Endodermal cell (in vitro differentiated cells): ENCODE results near the gene PANK2. TPM values are rescaled to one million over a fixed set of nuclear protein-coding genes. Genes with fewer than 3 reads are reported as not detected.

Experiments
- DNase-seq: peaks from one replicate; pipeline ENCODE4 v3.0.0-alpha.2; 2017
- H3K27ac ChIP-seq: 2 replicates; pipeline ENCODE4 v1.5.1; 2013; ENCODE audit warnings: mild to moderate bottlenecking, low read depth, low read length, moderate library complexity
- H3K27me3 ChIP-seq: 2 replicates; pipeline ENCODE4 v1.6.1; 2013; ENCODE audit warnings: mild to moderate bottlenecking, low read length, moderate library complexity; ENCODE audit not compliant: insufficient read depth, control insufficient read depth, poor library complexity, severe bottlenecking
- H3K36me3 ChIP-seq: 2 replicates; pipeline ENCODE4 v1.7.0; 2013; ENCODE audit warnings: mild to moderate bottlenecking, low read length, moderate library complexity; ENCODE audit not compliant: control insufficient read depth, insufficient read depth
- H3K4me1 ChIP-seq: one replicate; pipeline ENCODE4 v1.7.0; 2013; ENCODE audit warnings: low read length; ENCODE audit not compliant: control insufficient read depth, insufficient read depth
- H3K4me3 ChIP-seq: 2 replicates; pipeline ENCODE4 v1.5.1; 2013; ENCODE audit warnings: mild to moderate bottlenecking, low read length, moderate library complexity
- H3K9ac ChIP-seq: 2 replicates; pipeline ENCODE4 v1.6.1; 2013; ENCODE audit warnings: mild to moderate bottlenecking, low read length, moderate library complexity; ENCODE audit not compliant: poor library complexity, severe bottlenecking; ENCODE audit errors: extremely low read depth
- H3K9me3 ChIP-seq: 2 replicates; pipeline ENCODE4 v1.6.1; 2013; ENCODE audit warnings: mild to moderate bottlenecking, low read length, moderate library complexity; ENCODE audit not compliant: control insufficient read depth
- H3K27ac Mint-ChIP-seq: 2 replicates; pipeline ENCODE4 v1.8.0; 2020; ENCODE audit warnings: mixed read lengths
- H3K27me3 Mint-ChIP-seq: 2 replicates; pipeline ENCODE4 v1.8.0; 2021; ENCODE audit warnings: mild to moderate bottlenecking, mixed read lengths; ENCODE audit not compliant: insufficient read depth
- H3K36me3 Mint-ChIP-seq: 2 replicates; pipeline ENCODE4 v1.8.0; 2020; ENCODE audit warnings: low read depth, mixed read lengths
- H3K4me1 Mint-ChIP-seq: 2 replicates; pipeline ENCODE4 v1.8.0; 2020; ENCODE audit warnings: mixed read lengths
- H3K4me3 Mint-ChIP-seq: 2 replicates; pipeline ENCODE4 v1.8.0; 2020; ENCODE audit warnings: mild to moderate bottlenecking, moderate library complexity, mixed read lengths
- H3K9me3 Mint-ChIP-seq: 2 replicates; pipeline ENCODE4 v1.8.0; 2020; ENCODE audit warnings: mild to moderate bottlenecking, mixed read lengths
- WGBS, 2 experiments: methylation state at CpG; one replicate each; pipeline versions ENCODE4 v1.1.5 to v1.1.7; 2013; ENCODE audit warnings: missing lambda C conversion rate in 2 of 2, mixed read lengths in 1 of 2; ENCODE audit not compliant: insufficient coverage in 1 of 2, insufficient read length in 1 of 2; 5-methylcytosine and 5-hydroxymethylcytosine counted together
- total RNA-seq, 2 donors: library from RNA; stranded (reverse); fragmentation: NEBNext Ultra II Directional in 1 of 2; extraction: Animal tissue kit (Norgen Biotek cat#: 25700) in 1 of 2; gene quantifications; 2 replicates in 1 of 2; 3 replicates in 1 of 2; pipeline ENCODE4 v1.2.1, GENCODE V29; 2021
- TF ChIP-seq, protein P1 (sequence below): fragments of 200-600 bp; sonication (generic); conservative IDR thresholded peaks from 2 replicates; pipeline ENCODE4 v1.5.0; 2021; ENCODE audit warnings: antibody characterized with exemption, mild to moderate bottlenecking

Gene PANK2
- total RNA-seq, 2 donors from 2014 or later, result 57.6 to 66.5 TPM

DNA sequence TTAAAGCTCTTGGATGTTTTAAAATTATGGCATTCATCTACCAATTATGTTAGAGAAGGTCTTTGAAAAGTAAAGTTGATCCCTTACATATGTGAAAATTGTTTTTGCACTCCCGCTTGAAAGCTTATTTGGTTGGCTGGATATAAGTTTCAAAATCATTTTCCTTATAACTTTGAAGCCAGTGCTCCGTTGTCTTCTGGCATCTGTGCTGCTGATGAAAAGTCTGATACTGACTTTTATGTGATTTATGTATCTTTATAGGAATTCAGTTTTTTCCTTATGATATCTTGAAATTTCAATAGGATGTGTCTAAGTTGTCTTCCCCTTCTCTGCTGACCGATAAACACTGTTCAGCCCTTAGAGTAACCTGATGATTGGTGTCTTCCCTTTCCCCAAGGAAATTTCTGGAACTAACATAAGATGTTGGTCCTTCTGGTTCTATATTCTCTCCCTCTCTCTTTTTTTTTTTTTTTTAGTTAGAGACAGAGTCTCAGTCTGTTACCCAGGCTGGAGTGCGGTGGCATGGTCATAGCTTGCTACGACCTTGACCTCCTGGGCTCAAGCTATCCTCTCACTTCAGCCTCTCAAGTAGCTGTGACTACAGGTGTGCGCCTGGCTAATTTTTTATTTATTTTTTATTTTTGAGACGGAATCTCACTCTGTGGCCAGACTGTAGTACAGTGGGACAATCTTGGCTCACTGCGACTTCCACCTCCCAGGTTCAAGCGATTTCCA lies 12.7 kb downstream of the PANK2 start:
- Mint-ChIP-seq H3K9me3 (no peaks in the 10 kb centered on the region), H3K36me3 (peaks cover 18% of the 10 kb centered on the region), H3K27me3 (no peaks in the 10 kb centered on the region), H3K4me3 (no peak overlapping the region), H3K4me1 (peaks cover 12% of the 10 kb centered on the region), H3K27ac (no peak overlapping the region)
- Histone ChIP-seq H3K27ac (no peak overlapping the region), H3K36me3 (peaks cover 32% of the 10 kb centered on the region), H3K4me1 (no peaks in the 10 kb centered on the region), H3K9ac (no peak overlapping the region), H3K27me3 (no peaks in the 10 kb centered on the region), H3K9me3 (no peaks in the 10 kb centered on the region), H3K4me3 (no peak overlapping the region)
- TF ChIP-seq, protein P1, sequence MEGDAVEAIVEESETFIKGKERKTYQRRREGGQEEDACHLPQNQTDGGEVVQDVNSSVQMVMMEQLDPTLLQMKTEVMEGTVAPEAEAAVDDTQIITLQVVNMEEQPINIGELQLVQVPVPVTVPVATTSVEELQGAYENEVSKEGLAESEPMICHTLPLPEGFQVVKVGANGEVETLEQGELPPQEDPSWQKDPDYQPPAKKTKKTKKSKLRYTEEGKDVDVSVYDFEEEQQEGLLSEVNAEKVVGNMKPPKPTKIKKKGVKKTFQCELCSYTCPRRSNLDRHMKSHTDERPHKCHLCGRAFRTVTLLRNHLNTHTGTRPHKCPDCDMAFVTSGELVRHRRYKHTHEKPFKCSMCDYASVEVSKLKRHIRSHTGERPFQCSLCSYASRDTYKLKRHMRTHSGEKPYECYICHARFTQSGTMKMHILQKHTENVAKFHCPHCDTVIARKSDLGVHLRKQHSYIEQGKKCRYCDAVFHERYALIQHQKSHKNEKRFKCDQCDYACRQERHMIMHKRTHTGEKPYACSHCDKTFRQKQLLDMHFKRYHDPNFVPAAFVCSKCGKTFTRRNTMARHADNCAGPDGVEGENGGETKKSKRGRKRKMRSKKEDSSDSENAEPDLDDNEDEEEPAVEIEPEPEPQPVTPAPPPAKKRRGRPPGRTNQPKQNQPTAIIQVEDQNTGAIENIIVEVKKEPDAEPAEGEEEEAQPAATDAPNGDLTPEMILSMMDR, result no peak
- WGBS, 2 experiments, result 96 to 97% methylated on average over 7 to 9 of the region's 9 CpGs
- no peak for DNase-seq

GRCh38 chr20:3902446-3902845 lies 13.3 kb downstream of the PANK2 start:
- peaks cover 7% of the 10 kb centered on the region for H3K4me1 Mint-ChIP-seq
- TF ChIP-seq, protein P1, result no peak
- Histone ChIP-seq H3K36me3 (peaks cover 27% of the 10 kb centered on the region), H3K9me3 (no peaks in the 10 kb centered on the region), H3K27me3 (no peaks in the 10 kb centered on the region), H3K4me3 (no peak overlapping the region), H3K9ac (no peak overlapping the region), H3K27ac (no peak overlapping the region), H3K4me1 (no peaks in the 10 kb centered on the region)
- H3K27ac Mint-ChIP-seq, result no peak overlapping the region
- H3K9me3 Mint-ChIP-seq, result no peaks in the 10 kb centered on the region
- DNase-seq, result no peak
- no peaks in the 10 kb centered on the region for H3K27me3 Mint-ChIP-seq
- no peak overlapping the region for H3K4me3 Mint-ChIP-seq
- peaks cover 14% of the 10 kb centered on the region for H3K36me3 Mint-ChIP-seq
- WGBS, 2 experiments, result 95 to 100% methylated on average over 1 to 5 of the region's 5 CpGs

DNA sequence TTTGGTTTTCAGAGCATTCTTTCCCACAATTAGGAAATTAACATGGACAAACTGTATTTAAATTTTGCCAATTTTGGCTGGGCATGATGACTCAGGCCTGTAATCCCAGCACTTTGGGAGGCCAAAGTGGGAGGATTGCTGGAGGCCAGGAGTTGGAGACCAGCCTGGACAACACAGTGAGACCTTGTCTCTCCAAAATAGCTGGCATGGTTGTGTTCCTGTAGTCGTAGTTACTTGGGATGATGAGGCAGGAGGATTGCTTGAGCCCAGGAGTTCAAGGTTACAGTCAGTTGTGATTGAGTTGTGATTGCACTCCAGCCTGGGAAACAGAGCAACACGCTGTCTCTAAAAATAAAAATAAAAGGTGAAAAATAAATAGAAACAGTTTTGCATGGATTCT lies 15.0 kb downstream of the PANK2 start:
- H3K36me3 Mint-ChIP-seq, result peaks cover 30% of the 10 kb centered on the region
- no peak overlapping the region for H3K4me3 Mint-ChIP-seq
- Histone ChIP-seq H3K9ac (no peak overlapping the region), H3K9me3 (no peaks in the 10 kb centered on the region), H3K36me3 (peaks cover 35% of the 10 kb centered on the region), H3K27ac (no peak overlapping the region), H3K4me1 (no peaks in the 10 kb centered on the region), H3K4me3 (no peak overlapping the region), H3K27me3 (no peaks in the 10 kb centered on the region)
- no peak for DNase-seq
- peaks cover 5% of the 10 kb centered on the region for H3K4me1 Mint-ChIP-seq
- TF ChIP-seq, protein P1, result no peak
- H3K27ac Mint-ChIP-seq, result no peak overlapping the region
- 91 to 96% methylated on average over 2 of the region's 2 CpGs for WGBS, 2 experiments
- no peaks in the 10 kb centered on the region for H3K9me3 Mint-ChIP-seq
- H3K27me3 Mint-ChIP-seq, result no peaks in the 10 kb centered on the region
